ENCODE results near the gene SEPTIN5.

DNA sequence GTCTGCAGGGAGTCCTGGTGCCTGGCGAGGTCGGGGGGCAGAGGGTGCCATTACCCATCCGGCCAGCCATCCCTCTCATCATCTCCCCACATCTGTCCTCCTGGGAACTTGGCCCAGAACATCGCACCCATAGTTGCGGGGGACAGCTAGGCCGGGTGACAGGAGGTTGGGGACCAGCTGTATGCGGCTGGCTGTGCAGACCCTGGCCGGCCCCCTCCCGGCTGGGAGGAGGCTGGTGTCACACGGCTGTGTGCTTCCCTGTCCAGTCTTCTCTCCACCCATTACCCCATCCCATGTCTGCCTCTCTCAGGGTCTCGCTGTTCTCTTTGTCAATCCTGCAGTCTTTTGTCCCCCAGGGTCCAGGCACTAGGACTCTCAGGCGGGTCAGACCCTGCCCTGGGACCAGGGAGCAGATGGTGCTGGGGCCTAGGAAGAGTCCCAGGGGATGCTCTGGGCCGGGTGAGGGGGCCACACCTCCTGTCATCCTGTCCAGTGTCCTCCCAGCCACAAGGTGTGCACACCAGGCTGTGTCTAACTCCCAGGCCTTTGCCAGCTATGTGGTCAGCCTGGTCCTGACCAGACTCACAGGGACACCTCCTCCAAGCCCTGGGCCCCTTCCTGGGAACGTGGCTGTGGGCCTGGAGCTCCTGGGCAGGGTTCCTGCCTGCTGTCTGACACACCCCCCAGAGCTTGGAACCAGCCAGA is 39.8 kb downstream of the SEPTIN5 start:
- TF ChIP-seq, protein P1, sequence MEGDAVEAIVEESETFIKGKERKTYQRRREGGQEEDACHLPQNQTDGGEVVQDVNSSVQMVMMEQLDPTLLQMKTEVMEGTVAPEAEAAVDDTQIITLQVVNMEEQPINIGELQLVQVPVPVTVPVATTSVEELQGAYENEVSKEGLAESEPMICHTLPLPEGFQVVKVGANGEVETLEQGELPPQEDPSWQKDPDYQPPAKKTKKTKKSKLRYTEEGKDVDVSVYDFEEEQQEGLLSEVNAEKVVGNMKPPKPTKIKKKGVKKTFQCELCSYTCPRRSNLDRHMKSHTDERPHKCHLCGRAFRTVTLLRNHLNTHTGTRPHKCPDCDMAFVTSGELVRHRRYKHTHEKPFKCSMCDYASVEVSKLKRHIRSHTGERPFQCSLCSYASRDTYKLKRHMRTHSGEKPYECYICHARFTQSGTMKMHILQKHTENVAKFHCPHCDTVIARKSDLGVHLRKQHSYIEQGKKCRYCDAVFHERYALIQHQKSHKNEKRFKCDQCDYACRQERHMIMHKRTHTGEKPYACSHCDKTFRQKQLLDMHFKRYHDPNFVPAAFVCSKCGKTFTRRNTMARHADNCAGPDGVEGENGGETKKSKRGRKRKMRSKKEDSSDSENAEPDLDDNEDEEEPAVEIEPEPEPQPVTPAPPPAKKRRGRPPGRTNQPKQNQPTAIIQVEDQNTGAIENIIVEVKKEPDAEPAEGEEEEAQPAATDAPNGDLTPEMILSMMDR (IDR thresholded peaks at IDR 0.05): no peak
- TF ChIP-seq CREB1 (CRISPR knock-in tag; IDR thresholded peaks at IDR 0.05) (no peak), JUN (CRISPR knock-in tag; IDR thresholded peaks at IDR 0.05) (no peak), TCF7 (CRISPR knock-in tag; IDR thresholded peaks at IDR 0.05; ENCODE audit: low read depth) (no peak), NFYB (CRISPR knock-in tag; conservative IDR thresholded peaks at IDR 0.05; ENCODE audit: low read depth) (no peak), OVOL2 (CRISPR knock-in tag; IDR thresholded peaks at IDR 0.05; ENCODE audit: borderline replicate concordance) (no peak)
- TF ChIP-seq, protein P2, sequence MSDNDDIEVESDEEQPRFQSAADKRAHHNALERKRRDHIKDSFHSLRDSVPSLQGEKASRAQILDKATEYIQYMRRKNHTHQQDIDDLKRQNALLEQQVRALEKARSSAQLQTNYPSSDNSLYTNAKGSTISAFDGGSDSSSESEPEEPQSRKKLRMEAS (CRISPR knock-in tag; IDR thresholded peaks at IDR 0.05): no peak

Measured in WTC11 (cell line).